Skin epidermis (tissue), 12 donors: ENCODE data around the gene FXYD1.
"Not testable (repeated sequence)": the region's sequence is repeated elsewhere in the genome, so short reads cannot be mapped to it uniquely, and the experiment has no call there.

Experiments
- H3K27ac ChIP-seq, 21 experiments: fragments of 200-600 bp; sonication (generic) in 11 of 21; one replicate each; pipeline ENCODE4 v1.5.0; 2020; ENCODE audit warnings: mild to moderate bottlenecking in 3 of 21, inconsistent platforms in 2 of 21, moderate library complexity in 2 of 21
- H3K4me3 ChIP-seq, 7 experiments: fragments of 200-600 bp; sonication (generic) in 2 of 7; one replicate each; pipeline ENCODE4 v1.5.0; 2020; ENCODE audit warnings: inconsistent platforms in 2 of 7, mild to moderate bottlenecking in 2 of 7, moderate library complexity in 1 of 7

The FXYD1 gene

DNA sequence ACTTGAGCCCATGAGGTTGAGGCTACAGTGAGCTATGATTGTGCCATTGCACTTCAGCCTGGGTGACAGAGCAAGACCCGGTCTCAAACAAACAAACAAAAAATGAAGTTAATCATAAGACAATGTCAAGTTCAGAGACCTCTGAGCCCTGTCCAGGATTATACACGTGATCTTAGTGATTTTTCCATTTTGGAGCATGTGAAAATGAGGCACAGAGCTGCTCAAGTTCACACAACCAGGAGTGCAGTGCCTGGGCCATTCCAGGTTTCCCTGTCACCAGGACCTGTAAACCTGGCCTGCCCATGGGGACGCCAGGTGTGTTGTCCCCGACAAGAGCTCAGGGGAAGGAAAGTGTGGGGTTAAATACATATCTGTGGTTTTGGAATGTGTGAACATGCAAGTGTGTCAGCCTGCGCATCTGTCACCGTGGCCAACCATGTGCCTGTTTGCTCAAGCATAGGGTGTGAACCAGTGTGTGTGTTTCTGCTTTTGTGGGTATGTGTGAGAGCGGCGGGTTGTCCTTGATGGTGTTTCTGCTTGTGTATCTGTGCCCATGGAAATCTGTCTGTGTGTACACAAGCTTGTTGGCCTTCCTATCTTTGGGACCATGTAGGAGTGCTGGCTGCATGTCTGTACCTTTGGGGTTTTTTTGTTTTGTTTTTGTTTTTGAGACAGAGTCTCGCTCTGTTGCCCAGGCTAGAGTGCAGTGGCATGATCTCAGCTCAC lies 1.5 kb upstream of the FXYD1 start:
- peak overlapping the region in 8 of 21 experiments; percentile 8 to 93 (median 40) for H3K27ac ChIP-seq
- no peak overlapping the region for H3K4me3 ChIP-seq

DNA sequence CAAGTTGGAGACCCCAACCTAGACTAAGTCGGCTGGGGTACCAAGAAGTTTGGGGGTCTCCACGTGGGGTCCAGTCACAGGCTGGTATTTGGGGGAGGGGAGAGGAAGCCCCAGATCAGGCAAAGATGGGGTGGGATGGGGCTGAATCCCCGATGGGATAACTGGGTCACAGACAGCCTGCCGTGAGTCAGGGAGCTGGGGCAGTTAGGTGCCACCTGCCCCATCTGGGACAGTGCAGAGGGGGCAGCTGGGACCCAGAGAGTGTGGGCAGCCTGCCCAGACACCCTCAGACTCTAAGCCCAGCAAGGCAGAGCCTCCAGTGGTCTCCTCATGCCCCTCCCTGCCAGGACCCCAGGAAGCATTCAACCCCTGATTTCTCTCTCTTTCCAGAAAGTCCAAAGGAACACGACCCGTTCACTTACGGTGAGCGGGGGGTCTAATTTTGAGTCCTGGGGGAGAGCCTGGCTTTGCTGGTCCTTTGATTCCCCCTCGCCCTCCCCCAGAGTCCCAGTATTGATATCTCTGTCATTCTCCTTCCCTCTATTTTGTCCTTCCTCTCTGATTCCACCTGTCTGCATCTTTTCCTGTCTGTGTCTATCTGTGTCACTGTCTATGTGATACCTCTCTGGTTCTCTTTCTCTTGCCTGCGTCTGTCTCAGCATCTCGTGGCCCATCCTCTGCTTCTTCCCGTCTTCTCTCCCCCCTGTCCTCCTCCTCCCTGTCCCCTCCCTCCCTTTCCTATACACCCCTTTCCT lies 1.8 kb downstream of the FXYD1 start:
- Histone ChIP-seq H3K27ac (peak overlapping the region in 16 of 21 experiments; percentile 27 to 93 (median 67)), H3K4me3 (peak overlapping the region in 3 of 7 experiments; percentile 16 to 34 (median 17))

DNA sequence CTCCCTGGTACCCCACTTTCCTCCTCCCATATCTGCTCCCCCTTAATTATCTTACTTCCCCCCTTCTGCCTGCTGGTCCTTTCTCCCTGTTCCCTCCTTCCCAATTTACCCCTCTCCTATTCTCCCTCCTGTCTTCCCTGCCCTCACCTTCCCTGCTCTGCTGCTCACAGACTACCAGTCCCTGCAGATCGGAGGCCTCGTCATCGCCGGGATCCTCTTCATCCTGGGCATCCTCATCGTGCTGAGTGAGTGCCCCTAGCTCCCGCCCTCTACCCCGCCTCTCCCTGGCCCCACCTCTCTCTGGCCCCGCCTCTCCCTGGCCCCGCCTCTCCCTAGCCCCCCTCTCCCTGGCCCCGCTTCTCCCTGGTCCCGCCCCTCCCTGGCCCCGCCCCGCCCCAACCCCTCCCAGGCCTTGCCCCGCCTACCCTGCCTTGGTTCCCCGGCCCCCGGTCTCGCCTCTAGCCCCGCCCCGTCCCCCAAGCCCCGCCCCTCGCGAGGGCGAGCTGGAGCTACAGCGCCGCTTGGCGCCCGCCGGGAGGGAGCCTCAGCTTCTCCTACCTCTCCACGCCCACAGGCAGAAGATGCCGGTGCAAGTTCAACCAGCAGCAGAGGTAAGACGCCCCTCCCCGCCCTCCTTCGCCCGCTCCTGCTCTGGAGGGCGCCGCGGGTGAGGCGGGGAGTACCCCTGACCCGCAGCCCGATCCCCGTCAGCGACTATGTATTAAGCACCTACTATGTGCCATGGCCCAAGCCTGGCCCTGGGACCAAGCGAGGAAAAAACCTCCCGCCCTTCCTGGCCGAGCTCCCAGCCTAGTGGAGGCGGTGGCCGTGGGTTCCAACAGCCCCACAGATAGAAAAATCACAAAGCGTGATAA lies 2.6 kb downstream of the FXYD1 start:
- Histone ChIP-seq H3K4me3 (peak overlapping the region in 5 of 7 experiments; percentile 4 to 34 (median 17)), H3K27ac (peak overlapping the region in 10 of 21 experiments; percentile 52 to 93 (median 76))

DNA sequence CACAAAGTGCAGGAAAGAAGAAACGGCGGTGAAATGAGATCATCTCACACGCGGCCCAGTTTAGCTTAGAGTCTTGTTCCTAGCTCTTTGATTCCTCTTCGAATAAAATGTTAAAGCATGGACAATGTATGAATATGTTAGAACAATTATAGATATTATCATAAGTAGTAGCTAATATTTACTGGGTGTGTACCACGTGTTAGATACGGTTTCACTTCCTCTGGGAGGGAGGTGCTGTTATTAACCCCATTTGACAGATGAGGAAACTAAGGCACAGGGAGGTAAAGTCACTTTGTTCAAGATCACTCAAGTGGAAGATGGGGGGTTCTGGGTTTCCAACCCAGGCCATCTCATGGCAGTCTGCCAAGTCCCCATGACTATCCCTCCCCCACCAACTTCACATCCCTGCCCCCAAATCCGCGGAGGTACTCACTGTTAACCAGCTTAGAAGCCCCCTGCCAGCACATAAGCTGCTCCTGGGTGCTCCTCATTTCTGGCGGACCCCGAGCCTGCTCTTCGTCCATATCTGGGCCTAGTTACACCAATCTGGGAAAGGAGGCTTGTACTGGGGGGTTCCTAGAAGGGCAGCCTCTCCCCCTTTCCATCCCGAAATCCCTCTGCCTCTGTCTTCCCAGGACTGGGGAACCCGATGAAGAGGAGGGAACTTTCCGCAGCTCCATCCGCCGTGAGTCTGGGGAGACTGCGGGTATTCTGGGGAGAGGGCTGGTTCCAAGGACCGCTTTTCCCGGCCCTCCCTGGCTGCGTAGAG lies 3.4 kb downstream of the FXYD1 start:
- Histone ChIP-seq H3K4me3 (peak overlapping the region in 3 of 7 experiments; percentile 4 to 28 (median 10)), H3K27ac (peak overlapping the region in 5 of 21 experiments; percentile 8 to 44 (median 24))

- peak overlapping the region in 3 of 7 experiments; percentile 2 to 9 (median 8) for H3K4me3 ChIP-seq
- H3K27ac ChIP-seq, result peak overlapping the region in 4 of 21 experiments; percentile 3 to 26 (median 16)
These were observed 4.1 kb downstream of the FXYD1 start for GRCh38 chr19:35142606-35143230.

- H3K4me3 ChIP-seq, result peak within 1 kb of the TSS in 3 of 7 experiments; percentile 2 to 9 (median 8)
- peak within 1 kb of the TSS in 4 of 21 experiments; percentile 3 to 26 (median 16) for H3K27ac ChIP-seq
These were observed 4.6 kb downstream of the FXYD1 start, which contains the start of gene FXYD7 for GRCh38 chr19:35143231-35143715. Gene FXYD7 (plus strand): TSS chr19:35143255. CDS start chr19:35143334, 79 bp downstream.

- H3K4me3 ChIP-seq, result no peak overlapping the region
- no peak overlapping the region for H3K27ac ChIP-seq
These were observed 5.2 kb downstream of the FXYD1 start for GRCh38 chr19:35143818-35144217.

DNA sequence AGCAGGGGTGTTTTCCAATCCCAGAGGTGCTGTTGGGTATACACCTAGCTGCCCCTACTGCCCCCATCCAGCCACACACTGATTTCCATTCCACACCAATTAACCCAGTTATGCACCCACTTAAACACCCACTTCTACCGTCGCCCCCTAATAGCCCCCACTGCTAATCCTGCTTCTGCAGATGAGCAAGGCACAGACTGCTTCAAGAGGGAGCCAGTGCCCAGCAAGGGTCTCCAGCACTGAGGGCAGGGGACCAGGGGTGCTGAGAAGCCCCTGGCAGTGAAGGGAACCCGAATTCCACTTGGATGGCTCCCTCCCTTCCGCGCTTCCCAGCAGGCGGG lies 5.6 kb downstream of the FXYD1 start:
- H3K27ac ChIP-seq, result no peak overlapping the region
- no peak overlapping the region for H3K4me3 ChIP-seq

DNA sequence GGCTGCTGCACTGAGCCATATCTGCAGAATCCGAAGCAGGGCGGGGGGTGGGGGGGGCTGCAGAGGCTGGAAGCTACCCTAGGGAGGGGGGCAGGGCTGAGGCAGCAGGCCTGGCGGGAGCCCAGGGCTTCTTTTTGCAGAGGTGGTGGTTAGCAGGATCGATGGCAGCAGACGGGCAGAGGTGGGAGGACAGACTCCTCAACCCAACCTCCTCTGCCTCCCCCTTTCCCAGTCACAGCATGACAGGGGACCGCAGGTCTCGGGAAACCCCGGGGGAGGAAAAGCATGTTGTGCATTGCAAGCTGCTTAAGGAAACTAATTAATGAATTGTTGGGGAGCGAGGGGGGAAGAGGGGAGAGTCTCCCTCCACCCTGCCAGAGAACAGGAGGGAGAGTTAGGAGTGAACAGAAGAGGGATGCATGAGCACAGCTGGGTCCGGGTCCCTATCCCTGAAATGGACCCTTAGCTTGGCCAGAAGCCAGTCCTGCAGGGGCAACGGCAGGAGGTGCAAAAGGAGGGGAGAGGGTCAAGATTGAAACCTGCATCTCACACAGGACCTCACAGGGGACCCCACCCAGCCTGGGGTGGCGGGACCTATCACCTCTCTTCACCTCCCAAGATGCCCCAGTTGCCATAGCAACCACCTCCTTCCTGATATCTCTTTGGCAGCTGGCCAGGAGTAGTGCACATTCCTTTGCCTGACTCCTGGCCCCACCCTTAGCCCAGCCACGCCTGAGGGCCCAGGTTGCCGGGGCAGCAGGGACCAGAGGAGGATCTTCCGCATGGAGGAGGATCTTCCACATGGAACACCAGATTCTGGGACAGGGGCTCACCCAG lies 6.2 kb downstream of the FXYD1 start:
- H3K27ac ChIP-seq, result no peak overlapping the region
- no peak overlapping the region for H3K4me3 ChIP-seq

DNA sequence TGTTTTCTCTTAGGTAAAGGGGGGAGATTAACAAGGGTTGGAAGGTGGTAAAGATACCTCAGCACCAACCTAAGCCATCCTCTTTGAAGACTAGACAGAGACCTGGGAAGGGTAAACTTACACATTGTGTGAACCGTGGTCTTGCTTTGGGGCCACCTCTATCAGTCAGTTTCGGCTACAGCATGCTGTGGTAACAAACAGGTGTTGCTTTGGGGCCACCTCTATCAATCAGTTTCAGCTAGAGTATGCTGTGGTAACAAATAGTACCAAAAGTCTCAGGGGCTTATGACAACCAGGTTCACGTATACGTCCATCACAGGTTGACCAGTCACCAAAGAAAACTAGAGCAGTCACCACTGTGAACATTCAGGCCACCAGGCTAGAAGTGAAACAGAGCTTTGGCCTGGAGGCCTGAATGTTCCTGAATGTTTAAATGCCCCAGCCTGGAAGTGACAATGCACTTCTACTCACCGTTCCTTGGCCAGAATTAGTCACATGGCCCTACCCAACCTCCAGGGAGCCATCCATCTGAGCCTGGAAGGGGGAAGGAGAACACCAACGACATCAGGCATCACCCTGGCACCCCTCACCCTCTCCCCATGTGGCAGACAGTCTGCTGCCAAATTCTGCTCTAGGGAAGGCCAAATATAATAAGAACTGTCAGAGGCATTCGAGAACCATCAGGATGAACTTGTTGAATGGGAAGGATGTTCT lies 8.3 kb downstream of the FXYD1 start:
- Histone ChIP-seq H3K4me3 (no peak overlapping the region), H3K27ac (no peak overlapping the region)

DNA sequence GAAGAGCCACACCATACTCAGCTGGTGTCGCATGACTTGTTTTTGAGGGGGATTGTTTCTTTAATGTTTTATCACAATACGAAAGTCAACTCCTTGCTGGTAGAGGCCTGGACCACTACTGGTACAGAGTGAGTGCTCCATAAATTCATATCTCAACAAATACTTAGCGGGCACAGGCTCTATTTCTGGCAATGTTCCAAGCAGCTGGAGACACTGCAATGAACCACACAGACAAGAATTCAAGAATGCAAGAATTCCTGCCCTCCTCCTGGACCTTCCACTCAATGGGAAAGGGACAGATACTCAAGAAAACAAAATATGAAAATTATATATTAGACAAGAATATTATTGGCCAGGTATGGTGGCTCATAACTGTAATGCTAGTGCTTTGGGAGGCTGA lies 10.8 kb downstream of the FXYD1 start:
- H3K4me3 ChIP-seq, result no peak overlapping the region
- H3K27ac ChIP-seq, result no peak overlapping the region

DNA sequence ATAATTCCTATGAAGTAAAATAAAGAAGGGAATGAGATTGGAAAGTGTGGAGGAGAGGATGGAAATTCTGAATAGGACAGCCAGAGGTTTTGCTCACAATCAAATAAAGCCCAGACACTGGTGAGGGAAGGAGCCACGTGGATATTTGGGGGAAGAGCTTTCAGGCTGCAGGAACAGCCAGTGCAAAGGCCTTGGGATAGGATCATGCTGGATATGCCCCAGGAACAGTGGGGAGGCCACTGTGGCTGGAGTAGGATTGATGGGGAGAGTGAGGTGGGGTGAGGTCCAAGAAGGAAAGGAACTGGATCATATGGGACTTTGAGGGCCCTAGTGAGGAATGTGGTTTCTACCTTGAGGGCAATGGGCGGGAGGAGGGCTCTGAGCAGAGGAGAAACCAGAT lies 11.8 kb downstream of the FXYD1 start:
- H3K4me3 ChIP-seq, result no peak overlapping the region
- no peak overlapping the region for H3K27ac ChIP-seq

DNA sequence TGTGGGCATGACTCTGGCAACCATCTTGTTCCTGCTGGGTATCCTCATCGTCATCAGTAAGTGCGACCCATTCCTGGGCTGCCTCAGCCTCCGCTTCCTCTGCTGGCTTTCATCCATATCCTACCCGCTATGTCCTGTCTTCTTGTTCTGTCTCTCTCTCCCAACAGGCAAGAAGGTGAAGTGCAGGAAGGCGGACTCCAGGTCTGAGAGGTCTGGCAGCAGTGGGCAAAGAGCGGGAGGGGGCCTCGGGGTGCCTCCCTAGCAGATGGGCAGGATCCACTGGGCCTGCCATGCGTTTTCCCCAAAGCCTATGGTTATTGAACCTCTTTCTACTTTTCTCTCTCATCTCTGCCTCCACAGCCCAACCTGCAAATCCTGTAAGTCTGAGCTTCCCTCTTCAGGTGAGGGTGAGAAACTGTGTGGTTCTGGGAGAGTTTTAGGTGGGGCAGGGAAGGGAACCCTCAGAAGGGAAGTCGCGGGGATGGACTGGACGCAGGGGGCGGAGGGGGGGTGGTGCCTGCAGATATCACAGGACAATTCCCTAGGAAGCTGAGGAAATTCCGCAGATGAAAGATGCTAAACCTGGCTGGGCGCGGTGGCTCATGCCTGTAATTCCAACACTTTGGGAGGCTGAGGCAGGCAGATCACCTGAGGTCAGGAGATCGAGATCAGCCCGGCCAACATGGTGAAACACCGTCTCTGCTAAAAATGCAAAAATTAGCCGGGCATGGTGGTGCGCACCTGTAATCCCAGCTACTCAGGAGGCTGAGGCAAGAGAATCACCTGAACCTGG lies 12.8 kb downstream of the FXYD1 start:
- H3K27ac ChIP-seq, result no peak overlapping the region

DNA sequence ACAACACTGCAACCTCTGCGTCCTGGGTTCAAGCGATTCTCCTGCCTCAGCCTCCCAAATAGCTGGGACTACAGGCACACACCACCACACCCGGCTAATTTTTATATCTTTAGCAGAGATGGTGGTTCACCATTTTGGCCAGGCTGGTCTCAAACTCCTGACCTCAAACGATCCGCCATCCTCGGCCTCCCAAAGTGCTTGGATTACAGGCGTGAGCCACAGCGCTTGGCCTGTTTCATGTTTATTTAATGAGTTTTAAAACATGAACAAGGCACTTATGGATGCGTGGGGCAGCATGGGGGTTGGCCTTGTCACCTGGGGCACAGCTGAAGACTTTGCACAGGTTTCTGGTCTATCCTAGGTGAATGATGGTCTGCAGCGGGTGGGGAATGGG lies 14.5 kb downstream of the FXYD1 start:
- peak overlapping the region in 1 of 21 experiments; percentile 96 for H3K27ac ChIP-seq
- not testable (repeated sequence) for H3K4me3 ChIP-seq

More for the DNA sequence above, 12.8 kb downstream of the FXYD1 start:
- no peak overlapping the region for H3K4me3 ChIP-seq

DNA sequence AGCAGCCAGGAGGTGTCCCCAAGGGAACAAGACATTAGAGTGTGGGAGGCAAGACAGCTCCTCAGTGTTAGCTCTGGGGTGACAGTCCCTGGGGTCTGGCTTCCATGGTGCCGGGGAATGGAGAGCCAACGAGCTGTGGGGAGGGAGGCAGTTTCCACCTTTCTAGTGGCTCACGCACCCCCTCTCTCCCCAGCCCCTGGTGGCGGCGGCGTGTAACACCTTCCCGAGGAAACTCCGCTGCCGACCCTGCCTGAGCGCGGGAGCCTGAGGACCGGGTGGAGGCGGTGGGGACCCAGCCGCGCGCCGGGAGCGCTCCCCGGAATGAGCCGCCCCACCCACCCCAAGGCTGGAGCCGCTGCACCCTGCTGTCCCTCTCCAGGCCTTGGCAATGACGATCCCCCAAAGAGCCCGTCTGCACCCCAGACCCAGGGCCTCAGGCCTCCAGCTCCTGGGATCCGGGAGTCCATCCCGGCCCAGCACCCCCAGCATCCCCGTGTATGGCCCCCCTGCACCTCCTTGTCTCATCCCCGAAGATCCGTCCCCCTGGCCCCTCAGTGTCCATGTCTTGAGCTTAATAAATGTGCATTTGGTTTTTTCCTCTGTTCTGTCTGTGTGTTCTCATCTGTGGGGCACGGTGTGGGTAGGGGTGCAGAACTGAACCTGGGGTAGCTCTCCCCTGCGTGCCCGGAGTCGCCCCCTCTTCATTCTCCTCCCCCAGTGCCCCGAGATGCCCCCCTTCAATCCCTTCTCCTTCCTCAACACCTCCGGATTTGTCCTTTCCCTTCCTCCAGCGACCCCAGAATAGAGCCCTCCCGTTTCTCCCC lies 15.3 kb downstream of the FXYD1 start:
- Histone ChIP-seq H3K4me3 (peak overlapping the region; percentile 51 to 75 (median 67)), H3K27ac (peak overlapping the region in 20 of 21 experiments; percentile 47 to 97 (median 87))
